AG04449 (cell line): ENCODE measurements around the gene CTXND2.

Experiments used
- CTCF ChIA-PET: fragments of 350-600 bp; formaldehyde crosslinking; extraction: SDS; loops from one replicate; lab custom pipeline; 2021; ENCODE audit warnings: antibody characterized with exemption; lab: Yijun Ruan, JAX
- POLR2A ChIA-PET: fragments of 400-600, 350-600 bp; formaldehyde crosslinking; extraction: SDS; loops from one replicate; lab custom pipeline; 2020; ENCODE audit warnings: antibody characterized with exemption, inconsistent platforms; lab: Yijun Ruan, JAX
- DNase-seq: peaks from one replicate; pipeline ENCODE4 v3.0.0-alpha.2; 2010; ENCODE audit warnings: low read depth, low spot score
- H3K4me3 ChIP-seq: 2 replicates; pipeline ENCODE4 v1.5.1; 2011; ENCODE audit warnings: low read depth, mild to moderate bottlenecking, control low read depth, low read length
- CTCF ChIP-seq: IDR thresholded peaks from one replicate; pipeline ENCODE4 v1.5.1; 2011; ENCODE audit warnings: mild to moderate bottlenecking, moderate library complexity, low read length, control low read depth, inconsistent platforms; ENCODE audit not compliant: insufficient read depth; ENCODE audit errors: missing control alignments

Gene CTXND2

GRCh38 chr1:150906813-150907212 is 19.9 kb downstream of the CTXND2 start:
- POLR2A ChIA-PET: no interaction called here
- H3K4me3 ChIP-seq: no peak overlapping the region
- CTCF ChIA-PET: interaction anchor here (0.8 to 1.2 kb wide), 2 partner anchors 16 to 20 kb away, joined by 3 to 4 read pairs; partner anchors contain the start of gene CTXND2
- no peak for TF ChIP-seq CTCF
- no peak for DNase-seq

- no peak for TF ChIP-seq CTCF
- CTCF ChIA-PET: interaction anchor here (1.8 kb wide), 1 partner anchor 13 kb away, joined by 8 read pairs; no protein-coding TSS in a partner anchor
- POLR2A ChIA-PET: no interaction called here
- DNase-seq: no peak
- no peak overlapping the region for H3K4me3 ChIP-seq
These were observed 22.7 kb downstream of the CTXND2 start for GRCh38 chr1:150909585-150910180.

- no peak overlapping the region for H3K4me3 ChIP-seq
- no peak for TF ChIP-seq CTCF
- no peak for DNase-seq
- ChIA-PET CTCF (interaction anchor here (0.6 to 3.8 kb wide), 4 partner anchors 10 to 293 kb away, joined by 3 to 36 read pairs (median 4); partner anchors contain the start of gene CTXND2), POLR2A (no interaction called here)
These were observed 25.7 kb downstream of the CTXND2 start for GRCh38 chr1:150912623-150913022.

- H3K4me3 ChIP-seq: no peak overlapping the region
- TF ChIP-seq CTCF: no peak
- POLR2A ChIA-PET: no interaction called here
- CTCF ChIA-PET: no interaction called here
- no peak for DNase-seq
These were observed 30.5 kb downstream of the CTXND2 start for GRCh38 chr1:150917387-150917786.

- H3K4me3 ChIP-seq: no peak overlapping the region
- ChIA-PET CTCF (interaction anchor here (0.6 to 3.9 kb wide), 41 partner anchors 8 to 362 kb away, joined by 3 to 36 read pairs (median 5); partner anchors contain the start of genes ARNT, CTSK and CTXND2), POLR2A (interaction anchor here (0.6 to 1.1 kb wide), 3 partner anchors 41 to 343 kb away, joined by 3 read pairs; partner anchors contain the start of gene MCL1)
- peak; percentile 66 for TF ChIP-seq CTCF
- DNase-seq: peak; percentile 81
These were observed 35.6 kb downstream of the CTXND2 start for GRCh38 chr1:150922519-150922975.

- TF ChIP-seq CTCF: no peak
- ChIA-PET POLR2A (interaction anchor here (0.6 kb wide), 1 partner anchor 103 kb away, joined by 3 read pairs; no protein-coding TSS in a partner anchor), CTCF (interaction anchor here (1.3 to 1.4 kb wide), 2 partner anchors 24 to 100 kb away, joined by 3 to 4 read pairs; no protein-coding TSS in a partner anchor)
- no peak overlapping the region for H3K4me3 ChIP-seq
- no peak for DNase-seq
These were observed 38.1 kb downstream of the CTXND2 start for GRCh38 chr1:150925080-150925479.
